OCI-LY7 (cell line): ENCODE results near the gene S100PBP.

Source experiments
- CTCF ChIP-seq: fragments of 200-600 bp; sonication (generic); conservative IDR thresholded peaks from 2 replicates; pipeline ENCODE4 v1.5.1; 2014; ENCODE audit warnings: mild to moderate bottlenecking, antibody characterized with exemption, low read length, moderate library complexity, mixed read lengths
- EZH2phosphoT487 ChIP-seq: fragments of 200-600 bp; sonication (generic); IDR thresholded peaks from 2 replicates; pipeline ENCODE4 v1.6.1; 2018; ENCODE audit warnings: low read depth, borderline replicate concordance, mild to moderate bottlenecking, mixed run types, antibody characterized with exemption, low read length, moderate library complexity, mixed read lengths

GRCh38 chr1:32895325-32896215, 78.1 kb downstream of the S100PBP start:
- no peak for TF ChIP-seq CTCF
- TF ChIP-seq EZH2phosphoT487 = no peak
